HG02981 (cell line): Measurements from ENCODE around the gene GMIP.
"Not testable (repeated sequence)": the region's sequence is repeated elsewhere in the genome, so short reads cannot be mapped to it uniquely, and the experiment has no call there.

ENCODE experiments used
- ATAC-seq: cut with Tn5 transposase; IDR thresholded peaks from one replicate; pipeline ENCODE4 v1.9.1; 2021; ENCODE audit warnings: mild to moderate bottlenecking, moderate library complexity; ENCODE audit not compliant: unreplicated experiment

GMIP gene

GRCh38 chr19:19615086-19615485 is 28.4 kb downstream of the GMIP start:
- ATAC-seq: no peak

GRCh38 chr19:19613506-19613905 is 30.0 kb downstream of the GMIP start:
- ATAC-seq: no peak

- ATAC-seq: no peak
Observed at GRCh38 chr19:19610376-19611202, 32.9 kb downstream of the GMIP start.

- ATAC-seq: not testable (repeated sequence)
Observed at GRCh38 chr19:19606686-19607085, 36.8 kb downstream of the GMIP start.

- no peak for ATAC-seq
Observed at GRCh38 chr19:19606021-19606420, 37.4 kb downstream of the GMIP start.

- ATAC-seq: no peak
Observed at GRCh38 chr19:19602713-19603324, 40.6 kb downstream of the GMIP start.

GRCh38 chr19:19602136-19602712 is 41.2 kb downstream of the GMIP start:
- ATAC-seq: no peak

- no peak for ATAC-seq
Observed at GRCh38 chr19:19600793-19601330, 42.6 kb downstream of the GMIP start.

- not testable (repeated sequence) for ATAC-seq
Observed at GRCh38 chr19:19598728-19599451, 44.6 kb downstream of the GMIP start.

- peak; percentile 62 for ATAC-seq
Observed at GRCh38 chr19:19597809-19598306, 45.6 kb downstream of the GMIP start.

GRCh38 chr19:19595171-19595701 is 48.2 kb downstream of the GMIP start:
- no peak for ATAC-seq

GRCh38 chr19:19594381-19594780 is 49.1 kb downstream of the GMIP start:
- no peak for ATAC-seq

GRCh38 chr19:19592690-19593089 is 50.8 kb downstream of the GMIP start:
- no peak for ATAC-seq

GRCh38 chr19:19591133-19591825 is 52.2 kb downstream of the GMIP start:
- ATAC-seq: no peak

- ATAC-seq: no peak
Observed at GRCh38 chr19:19588546-19588945, 54.9 kb downstream of the GMIP start.

GRCh38 chr19:19587771-19588170 is 55.7 kb downstream of the GMIP start:
- ATAC-seq: no peak

- ATAC-seq: no peak
Observed at GRCh38 chr19:19584356-19584755, 59.1 kb downstream of the GMIP start.

- ATAC-seq: no peak
Observed at GRCh38 chr19:19582471-19582870, 61.0 kb downstream of the GMIP start.

- ATAC-seq: no peak
Observed at GRCh38 chr19:19581391-19581790, 62.1 kb downstream of the GMIP start.

- no peak for ATAC-seq
Observed at GRCh38 chr19:19580418-19580817, 63.0 kb downstream of the GMIP start.
